GM23338 (cell line): ENCODE measurements around the gene RBM8A. TPM values are rescaled to one million over a fixed set of nuclear protein-coding genes. Genes with fewer than 3 reads are reported as not detected.

ENCODE experiments used
- CREB1 ChIP-seq: fragments of 250-450 bp; sonication (Bioruptor Pico); IDR thresholded peaks from 2 replicates; pipeline ENCODE4 v1.5.0; 2020; ENCODE audit warnings: low read depth, mild to moderate bottlenecking, moderate library complexity
- ETS1 ChIP-seq: IDR thresholded peaks from 2 replicates; pipeline ENCODE4 v1.6.1; 2016; ENCODE audit warnings: antibody characterized with exemption
- EZH2 ChIP-seq: fragments of 200-600 bp; sonication (generic); IDR thresholded peaks from one replicate; pipeline ENCODE4 v1.8.0; 2017; ENCODE audit warnings: antibody characterized with exemption, mild to moderate bottlenecking, low read depth; ENCODE audit not compliant: unreplicated experiment
- EZH2phosphoT487 ChIP-seq: fragments of 200-600 bp; sonication (generic); IDR thresholded peaks from one replicate; pipeline ENCODE4 v1.8.1; 2018; ENCODE audit warnings: antibody characterized with exemption; ENCODE audit not compliant: unreplicated experiment
- POLR2AphosphoS5 ChIP-seq: IDR thresholded peaks from 2 replicates; pipeline ENCODE4 v1.6.1; 2016; ENCODE audit warnings: antibody characterized with exemption, low read depth
- REST ChIP-seq: IDR thresholded peaks from one replicate; pipeline ENCODE4 v1.6.1; 2018; ENCODE audit warnings: antibody characterized with exemption; ENCODE audit not compliant: unreplicated experiment
- STAT1 ChIP-seq: IDR thresholded peaks from one replicate; pipeline ENCODE4 v1.6.1; 2016; ENCODE audit warnings: antibody characterized with exemption; ENCODE audit not compliant: unreplicated experiment
- ZNF114 ChIP-seq: fragments of 250-450 bp; sonication (Bioruptor Pico); IDR thresholded peaks from 2 replicates; pipeline ENCODE4 v1.5.0; 2020; ENCODE audit warnings: mild to moderate bottlenecking, moderate library complexity
- ZNF462 ChIP-seq: fragments of 250-450 bp; sonication (Bioruptor Pico); IDR thresholded peaks from 2 replicates; pipeline ENCODE4 v1.5.0; 2020; ENCODE audit warnings: mild to moderate bottlenecking, moderate library complexity
- polyA plus RNA-seq: library from polyadenylated mRNA; unstranded; fragments of >200 nt; fragmentation: Nextera tagmentation; extraction: Ambion mirVana; gene quantifications from 2 replicates; pipeline ENCODE4 v1.2.1, GENCODE V29; 2016
- total RNA-seq: library from RNA; depleted of rRNA; stranded (reverse); fragments of >200 nt; shearing (Covaris generic); gene quantifications from 2 replicates; pipeline ENCODE4 v1.2.3, GENCODE V29; 2014

The RBM8A gene
- total and polyA plus RNA-seq, 2 experiments from 2014 or later, result 170 to 312 TPM

GRCh38 chr1:145959957-145960467 is 32.7 kb upstream of the RBM8A start (continued):
- TF ChIP-seq ZNF462, result no peak
- no peak for TF ChIP-seq ETS1
- TF ChIP-seq EZH2phosphoT487, result no peak
- TF ChIP-seq EZH2, result no peak
- TF ChIP-seq POLR2AphosphoS5, result no peak
- TF ChIP-seq STAT1, result no peak
- TF ChIP-seq ZNF114, result no peak
- TF ChIP-seq REST, result no peak
- no peak for TF ChIP-seq CREB1 (CRISPR knock-in tag)
